LoVo (cell line): ENCODE results near the gene WWOX.

Source experiments
- DNase-seq: peaks from one replicate; pipeline ENCODE4 v3.0.0-alpha.2; 2016; ENCODE audit warnings: low spot score

The WWOX gene

DNA sequence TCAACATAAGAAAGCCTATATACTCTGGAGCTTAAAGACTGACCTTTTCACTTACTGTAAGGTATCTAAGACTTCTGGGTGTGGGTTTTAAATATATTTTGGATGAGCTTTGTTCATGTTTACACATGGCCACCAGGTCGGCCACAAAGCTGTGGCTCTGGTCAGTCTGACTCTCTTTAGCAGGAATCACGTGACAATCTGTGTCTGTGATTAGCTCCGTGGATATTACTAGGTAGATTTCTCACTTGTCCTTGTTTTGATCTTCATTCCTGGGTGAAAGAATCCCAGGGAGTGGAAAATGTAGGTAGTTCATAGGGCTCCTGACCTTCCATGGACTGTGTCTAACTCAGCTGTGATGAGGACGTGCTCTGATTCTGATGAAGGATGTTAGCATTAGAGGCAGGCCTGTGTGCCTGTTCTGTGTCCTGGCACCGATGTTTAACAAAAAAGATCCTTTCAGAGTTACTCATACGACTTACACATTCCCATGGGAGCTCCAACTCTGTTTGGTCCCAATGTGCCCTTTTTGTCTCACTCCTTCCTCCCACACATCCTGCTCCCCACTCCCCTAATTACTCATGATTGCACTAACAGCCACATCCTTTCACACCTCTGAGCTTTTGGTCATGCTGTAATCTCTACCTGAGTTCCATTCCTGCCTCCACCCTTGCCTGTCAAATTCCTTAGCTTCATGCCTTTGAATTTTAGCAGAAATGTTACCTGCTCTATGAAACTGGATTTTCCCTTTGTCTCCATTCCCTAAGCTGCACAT, 1076.0 kb downstream of the WWOX start:
- no peak for DNase-seq

DNA sequence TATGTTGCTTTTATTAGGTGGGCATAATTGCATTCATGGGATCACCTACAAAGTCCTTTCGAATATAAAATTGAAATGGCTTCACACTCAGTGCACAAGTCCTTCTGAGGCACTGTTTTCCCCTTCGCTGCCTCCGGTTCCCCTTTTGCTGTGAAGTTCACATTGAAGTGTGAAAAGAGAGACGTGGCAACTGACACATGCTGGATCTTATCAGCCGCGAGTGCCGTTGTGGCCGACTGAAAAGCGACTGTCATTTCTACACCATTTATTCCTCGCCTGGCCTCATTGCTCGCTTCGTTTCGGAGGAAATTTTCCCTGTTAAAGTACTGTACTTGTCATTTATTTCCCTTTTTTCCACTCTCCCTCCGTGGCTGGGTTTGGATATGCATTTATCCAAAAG, 1077.6 kb downstream of the WWOX start:
- no peak for DNase-seq

- DNase-seq = no peak
Measured at GRCh38 chr16:79181419-79181818, 1082.0 kb downstream of the WWOX start.

- DNase-seq = peak; percentile 4
Measured at GRCh38 chr16:79182616-79183015, 1083.2 kb downstream of the WWOX start.

GRCh38 chr16:79183571-79183970, 1084.1 kb downstream of the WWOX start:
- DNase-seq = no peak

- DNase-seq = no peak
Measured at GRCh38 chr16:79184464-79185030, 1085.1 kb downstream of the WWOX start.

GRCh38 chr16:79185711-79186110, 1086.3 kb downstream of the WWOX start:
- DNase-seq = no peak

- DNase-seq = no peak
Measured at GRCh38 chr16:79186196-79186595, 1086.7 kb downstream of the WWOX start.

DNA sequence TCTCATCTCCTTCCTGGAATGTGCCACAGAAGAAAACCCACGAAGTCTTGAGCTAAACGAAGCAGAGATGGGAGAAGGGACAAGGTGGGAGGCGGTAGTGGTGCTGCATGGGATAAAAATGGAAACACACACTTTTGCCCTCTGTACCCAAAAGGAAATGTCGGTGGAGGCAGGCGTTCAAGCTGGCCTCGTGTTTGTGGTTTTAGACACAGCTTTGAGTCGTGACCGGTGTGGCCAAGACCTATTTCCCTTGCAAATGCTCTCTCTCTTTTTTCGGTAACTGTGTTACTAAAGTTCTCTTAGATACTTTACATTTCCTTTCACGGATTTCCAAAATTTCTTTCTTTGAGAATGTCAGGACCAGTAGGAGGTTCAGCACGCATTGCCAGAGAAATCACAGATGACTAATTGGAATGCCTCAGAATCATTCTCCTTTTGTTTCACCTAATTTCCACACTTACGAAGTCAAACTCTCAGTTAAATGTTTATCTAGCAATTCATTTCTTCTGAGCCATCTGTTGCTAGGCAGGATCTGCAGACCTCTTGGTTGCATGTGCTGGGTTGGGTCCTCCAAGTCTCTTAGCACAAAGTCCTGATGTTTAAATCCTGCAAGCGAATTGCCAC, 1088.8 kb downstream of the WWOX start:
- DNase-seq = no peak

GRCh38 chr16:79188739-79189122, 1089.3 kb downstream of the WWOX start:
- no peak for DNase-seq

- no peak for DNase-seq
Measured at GRCh38 chr16:79190542-79190941, 1091.1 kb downstream of the WWOX start.

GRCh38 chr16:79191933-79192332, 1092.5 kb downstream of the WWOX start:
- DNase-seq = no peak

DNA sequence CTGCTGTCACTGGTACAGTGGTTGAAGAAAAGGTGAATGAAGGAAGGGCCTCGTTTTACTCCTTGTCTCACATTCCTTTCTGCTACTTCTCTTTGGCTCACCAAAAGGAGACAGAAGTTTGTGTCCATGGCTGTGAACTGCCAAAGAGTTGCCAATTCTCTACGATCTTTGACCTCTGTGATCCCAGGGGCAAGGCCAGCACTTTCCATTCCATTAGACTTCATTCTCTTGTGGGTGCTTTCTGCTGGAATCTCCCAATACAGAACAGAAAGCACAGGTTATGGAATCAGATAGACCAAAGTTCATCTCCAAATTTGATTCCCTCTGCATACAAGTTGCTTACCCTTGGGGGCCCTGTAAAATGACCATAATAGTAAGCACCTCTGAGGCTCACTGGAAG, 1093.5 kb downstream of the WWOX start:
- DNase-seq = no peak

GRCh38 chr16:79194291-79194690, 1094.8 kb downstream of the WWOX start:
- no peak for DNase-seq

DNA sequence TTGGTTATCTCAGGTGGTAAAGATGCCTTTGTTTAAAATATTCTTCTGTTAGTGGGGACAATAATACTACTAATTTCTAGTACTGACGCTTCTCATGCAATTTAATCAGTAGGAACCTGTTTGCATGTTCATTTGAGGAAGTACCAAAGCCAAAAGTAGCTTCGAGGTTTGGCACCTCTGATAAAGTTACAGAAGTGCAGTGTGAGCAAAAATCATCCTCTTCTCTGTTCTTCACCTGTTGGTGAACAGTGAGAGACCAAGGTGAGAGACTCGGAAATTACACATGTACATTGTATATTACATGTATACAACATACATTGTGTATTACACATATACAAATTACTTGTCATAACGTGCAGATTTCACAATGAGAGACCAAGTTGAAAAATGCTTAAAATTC, 1096.5 kb downstream of the WWOX start:
- DNase-seq = no peak

DNA sequence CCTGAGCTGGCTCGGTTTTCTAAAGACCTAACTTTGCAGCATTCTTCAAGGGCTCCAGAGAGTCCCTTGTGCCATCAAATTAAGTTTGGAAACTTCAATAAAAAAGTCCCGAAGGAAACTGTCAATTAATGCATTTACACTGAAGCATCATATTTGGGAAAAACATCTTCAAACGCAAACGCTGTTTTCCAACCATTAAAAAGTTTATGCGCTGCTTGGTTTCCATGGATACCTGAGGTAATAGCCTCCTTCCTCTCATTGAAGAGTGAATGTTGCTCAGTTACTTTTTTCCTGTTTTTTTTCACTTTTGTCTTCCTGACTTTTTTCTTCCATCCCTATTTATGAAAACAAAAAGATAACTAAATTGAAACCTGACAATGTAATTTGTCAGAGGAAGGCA, 1102.0 kb downstream of the WWOX start:
- DNase-seq = no peak

DNA sequence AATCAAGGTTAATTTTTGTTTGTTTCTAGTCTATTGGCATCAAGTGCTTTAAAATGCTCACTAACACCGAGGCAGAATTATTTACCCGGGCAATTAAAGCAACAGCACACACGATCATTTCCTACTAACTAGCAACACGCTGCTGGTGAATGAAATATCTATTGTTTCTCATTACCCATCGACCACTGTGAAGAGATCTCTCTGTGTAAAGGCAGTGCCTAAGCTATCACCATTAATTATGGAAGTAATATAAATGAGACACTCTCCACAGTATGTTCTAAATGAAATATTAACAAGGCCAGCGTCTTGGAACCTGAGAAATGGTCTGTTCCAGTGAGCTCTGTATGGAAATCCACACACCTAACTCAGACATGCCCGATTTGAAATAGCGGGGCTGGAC, 1103.5 kb downstream of the WWOX start:
- no peak for DNase-seq

DNA sequence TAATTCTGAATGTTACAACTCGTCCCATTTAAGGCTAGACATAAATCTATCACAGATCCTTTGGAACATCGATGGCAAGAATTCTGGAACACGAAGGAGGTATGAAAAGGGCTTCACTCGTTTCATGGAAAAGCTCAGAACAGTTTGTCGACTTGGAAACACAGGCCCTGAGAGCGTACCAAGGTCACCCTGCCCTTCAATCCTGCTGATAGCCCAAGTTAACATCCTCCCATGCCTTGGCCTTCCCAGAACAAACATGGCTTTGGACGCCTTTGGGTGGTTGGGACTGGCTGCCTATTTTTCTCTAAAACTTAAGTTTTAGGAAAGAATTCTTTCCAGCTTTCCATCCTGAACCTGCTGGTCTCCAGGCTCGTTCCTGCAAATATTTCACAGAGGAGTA, 1105.0 kb downstream of the WWOX start:
- no peak for DNase-seq

GRCh38 chr16:79206889-79207288, 1107.4 kb downstream of the WWOX start:
- DNase-seq = no peak

DNA sequence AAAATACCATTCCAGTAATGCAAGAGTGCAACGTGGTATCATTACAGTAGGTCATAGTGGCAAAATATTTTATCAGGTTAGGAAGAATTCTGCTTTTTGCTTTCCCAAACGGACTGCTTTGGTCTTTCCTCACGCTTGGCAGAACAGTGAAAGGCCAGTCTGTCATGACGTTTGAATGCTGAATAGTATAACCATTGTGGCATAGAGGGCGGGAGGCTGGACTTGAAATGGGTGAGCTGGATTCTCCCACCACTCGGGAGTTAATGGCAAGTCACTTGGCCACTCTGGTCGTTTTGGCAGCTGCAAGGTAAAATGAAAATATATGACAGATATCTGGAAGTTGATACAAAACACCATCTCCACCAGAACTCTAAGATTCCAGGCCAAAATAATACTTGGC, 1109.9 kb downstream of the WWOX start:
- DNase-seq = no peak

- DNase-seq = no peak
Measured at GRCh38 chr16:79210607-79211006, 1111.2 kb downstream of the WWOX start.

DNA sequence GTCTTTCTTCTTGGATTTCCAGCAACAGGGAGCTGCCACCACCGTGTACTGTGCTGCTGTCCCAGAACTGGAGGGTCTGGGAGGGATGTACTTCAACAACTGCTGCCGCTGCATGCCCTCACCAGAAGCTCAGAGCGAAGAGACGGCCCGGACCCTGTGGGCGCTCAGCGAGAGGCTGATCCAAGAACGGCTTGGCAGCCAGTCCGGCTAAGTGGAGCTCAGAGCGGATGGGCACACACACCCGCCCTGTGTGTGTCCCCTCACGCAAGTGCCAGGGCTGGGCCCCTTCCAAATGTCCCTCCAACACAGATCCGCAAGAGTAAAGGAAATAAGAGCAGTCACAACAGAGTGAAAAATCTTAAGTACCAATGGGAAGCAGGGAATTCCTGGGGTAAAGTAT, 1112.1 kb downstream of the WWOX start:
- no peak for DNase-seq

DNA sequence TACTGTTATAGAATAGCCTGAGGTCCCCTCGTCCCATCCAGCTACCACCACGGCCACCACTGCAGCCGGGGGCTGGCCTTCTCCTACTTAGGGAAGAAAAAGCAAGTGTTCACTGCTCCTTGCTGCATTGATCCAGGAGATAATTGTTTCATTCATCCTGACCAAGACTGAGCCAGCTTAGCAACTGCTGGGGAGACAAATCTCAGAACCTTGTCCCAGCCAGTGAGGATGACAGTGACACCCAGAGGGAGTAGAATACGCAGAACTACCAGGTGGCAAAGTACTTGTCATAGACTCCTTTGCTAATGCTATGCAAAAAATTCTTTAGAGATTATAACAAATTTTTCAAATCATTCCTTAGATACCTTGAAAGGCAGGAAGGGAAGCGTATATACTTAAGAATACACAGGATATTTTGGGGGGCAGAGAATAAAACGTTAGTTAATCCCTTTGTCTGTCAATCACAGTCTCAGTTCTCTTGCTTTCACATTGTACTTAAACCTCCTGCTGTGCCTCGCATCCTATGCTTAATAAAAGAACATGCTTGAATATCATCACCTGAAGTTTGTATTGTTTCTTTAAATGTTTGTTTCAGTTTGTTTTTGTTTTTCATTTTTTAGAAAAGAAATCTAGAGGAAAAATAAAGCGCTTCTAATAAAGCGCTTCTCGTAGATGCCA, 1112.8 kb downstream of the WWOX start:
- DNase-seq = no peak
